H9 (cell line): ENCODE data around the gene XPO1. TPM values are rescaled to one million over a fixed set of nuclear protein-coding genes. Genes with fewer than 3 reads are reported as not detected.

Experiments
- DNase-seq: peaks from one replicate; pipeline ENCODE4 v3.0.0-alpha.2; 2017
- H2AFZ ChIP-seq: one replicate; pipeline ENCODE4 v1.6.1; 2013; ENCODE audit warnings: mild to moderate bottlenecking, low read length, control low read depth, moderate library complexity
- H2AK5ac ChIP-seq: 2 replicates; pipeline ENCODE4 v1.6.1; 2013; ENCODE audit warnings: low read length, control low read depth, mixed read lengths; ENCODE audit not compliant: insufficient read length
- H2BK120ac ChIP-seq: one replicate; pipeline ENCODE4 v1.6.1; 2013; ENCODE audit warnings: low read depth, mild to moderate bottlenecking, low read length, control low read depth, inconsistent platforms; ENCODE audit not compliant: poor library complexity, severe bottlenecking
- H2BK12ac ChIP-seq: 2 replicates; pipeline ENCODE4 v1.6.1; 2013; ENCODE audit warnings: low read length, control low read depth, mixed read lengths, low read depth; ENCODE audit not compliant: insufficient read length
- H2BK15ac ChIP-seq: 2 replicates; pipeline ENCODE4 v1.6.1; 2013; ENCODE audit warnings: low read depth, low read length, control low read depth
- H2BK20ac ChIP-seq: one replicate; pipeline ENCODE4 v1.6.1; 2013; ENCODE audit warnings: low read depth, mild to moderate bottlenecking, low read length, control low read depth, inconsistent platforms; ENCODE audit not compliant: poor library complexity, severe bottlenecking
- H2BK5ac ChIP-seq: 2 replicates; pipeline ENCODE4 v1.6.1; 2013; ENCODE audit warnings: low read length, control low read depth, mixed read lengths; ENCODE audit not compliant: insufficient read length
- H3K14ac ChIP-seq: 2 replicates; pipeline ENCODE4 v1.6.1; 2013; ENCODE audit warnings: low read length, control low read depth; ENCODE audit not compliant: insufficient read depth
- H3K18ac ChIP-seq: 2 replicates; pipeline ENCODE4 v1.6.1; 2013; ENCODE audit warnings: low read depth, mild to moderate bottlenecking, mixed read lengths, low read length, control low read depth; ENCODE audit not compliant: insufficient read length
- H3K23ac ChIP-seq: 2 replicates; pipeline ENCODE4 v1.6.1; 2013; ENCODE audit warnings: low read length, control low read depth, mixed read lengths, low read depth; ENCODE audit not compliant: insufficient read length
- H3K23me2 ChIP-seq: 2 replicates; pipeline ENCODE4 v1.6.1; 2013; ENCODE audit warnings: low read depth, mild to moderate bottlenecking, mixed read lengths, low read length, control low read depth; ENCODE audit not compliant: insufficient read length, poor library complexity, severe bottlenecking
- H3K27ac ChIP-seq: 2 replicates; pipeline ENCODE4 v1.5.1; 2013; ENCODE audit warnings: low read length, control low read depth, mixed read lengths, low read depth; ENCODE audit not compliant: insufficient read length
- H3K27me3 ChIP-seq: 2 replicates; pipeline ENCODE4 v1.6.1; 2013; ENCODE audit warnings: low read length, control low read depth, inconsistent platforms; ENCODE audit not compliant: insufficient read depth
- H3K4ac ChIP-seq: 2 replicates; pipeline ENCODE4 v1.6.1; 2013; ENCODE audit warnings: low read depth, mild to moderate bottlenecking, control low read depth, inconsistent platforms, low read length, moderate library complexity
- H3K4me1 ChIP-seq: 2 replicates; pipeline ENCODE4 v1.6.1; 2013; ENCODE audit warnings: low read length, control low read depth, inconsistent platforms; ENCODE audit not compliant: insufficient read depth
- H3K4me2 ChIP-seq: 2 replicates; pipeline ENCODE4 v1.6.1; 2013; ENCODE audit warnings: low read length, control low read depth, mixed read lengths; ENCODE audit not compliant: insufficient read length, insufficient read depth
- H3K56ac ChIP-seq: 2 replicates; pipeline ENCODE4 v1.6.1; 2013; ENCODE audit warnings: low read depth, mild to moderate bottlenecking, mixed read lengths, low read length, control low read depth; ENCODE audit not compliant: insufficient read length
- H3K79me1 ChIP-seq: 2 replicates; pipeline ENCODE4 v1.6.1; 2013; ENCODE audit warnings: low read depth, mild to moderate bottlenecking, moderate library complexity, low read length, control low read depth, inconsistent platforms; ENCODE audit not compliant: insufficient read depth, poor library complexity, severe bottlenecking
- H3K79me2 ChIP-seq: 2 replicates; pipeline ENCODE4 v1.6.1; 2013; ENCODE audit warnings: low read length, control low read depth, inconsistent platforms; ENCODE audit not compliant: insufficient read depth
- H3K9ac ChIP-seq: 2 replicates; pipeline ENCODE4 v1.6.1; 2013; ENCODE audit warnings: low read length, control low read depth, mixed read lengths; ENCODE audit not compliant: insufficient read length; ENCODE audit errors: extremely low read depth
- H3K9me3 ChIP-seq: one replicate; pipeline ENCODE4 v1.6.1; 2013; ENCODE audit warnings: low read depth, low read length, inconsistent platforms; ENCODE audit not compliant: control insufficient read depth
- H3T11ph ChIP-seq: one replicate; pipeline ENCODE4 v1.6.1; 2013; ENCODE audit warnings: mild to moderate bottlenecking, low read length, control low read depth, inconsistent platforms
- H4K20me1 ChIP-seq: one replicate; pipeline ENCODE4 v1.6.1; 2013; ENCODE audit not compliant: control insufficient read depth, insufficient read length, insufficient read depth
- H4K5ac ChIP-seq: 2 replicates; pipeline ENCODE4 v1.6.1; 2013; ENCODE audit warnings: low read depth, mild to moderate bottlenecking, mixed read lengths, low read length, control low read depth; ENCODE audit not compliant: insufficient read length
- H4K8ac ChIP-seq: replicated peaks from 2 replicates; pipeline ENCODE4 v1.6.1; 2013; ENCODE audit warnings: low read length, control low read depth, mixed read lengths, low read depth; ENCODE audit not compliant: insufficient read length
- H4K91ac ChIP-seq: 2 replicates; pipeline ENCODE4 v1.6.1; 2013; ENCODE audit warnings: low read depth, mild to moderate bottlenecking, moderate library complexity, mixed read lengths, low read length, control low read depth; ENCODE audit not compliant: insufficient read length
- H3K27ac Mint-ChIP-seq, 3 experiments: 2 replicates in 2 of 3; 3 replicates in 1 of 3; pipeline ENCODE4 v1.8.0; 2020 to 2021; ENCODE audit warnings: mixed read lengths in 3 of 3, mild to moderate bottlenecking in 1 of 3, moderate library complexity in 1 of 3
- H3K27me3 Mint-ChIP-seq: 2 replicates; pipeline ENCODE4 v1.8.0; 2021; ENCODE audit warnings: low read depth, mild to moderate bottlenecking, moderate library complexity, mixed read lengths
- H3K36me3 Mint-ChIP-seq, 3 experiments: 2 replicates in 2 of 3; 3 replicates in 1 of 3; pipeline ENCODE4 v1.8.0; 2020 to 2021; ENCODE audit warnings: low read depth in 3 of 3, mixed read lengths in 3 of 3; ENCODE audit not compliant: insufficient read depth in 1 of 3
- H3K4me1 Mint-ChIP-seq, 2 experiments: 2 replicates each; pipeline ENCODE4 v1.8.0; 2020; ENCODE audit warnings: mixed read lengths in 2 of 2
- H3K4me3 Mint-ChIP-seq, 2 experiments: 2 replicates in 1 of 2; 3 replicates in 1 of 2; pipeline ENCODE4 v1.8.0; 2020 to 2021; ENCODE audit warnings: mild to moderate bottlenecking in 2 of 2, mixed read lengths in 2 of 2, moderate library complexity in 1 of 2
- H3K9me3 Mint-ChIP-seq, 2 experiments: 2 replicates in 1 of 2; 3 replicates in 1 of 2; pipeline ENCODE4 v1.8.0; 2020; ENCODE audit warnings: mild to moderate bottlenecking in 2 of 2, mixed read lengths in 2 of 2, moderate library complexity in 1 of 2
- CTCF ChIP-seq: fragments of 200-600 bp; sonication (generic); conservative IDR thresholded peaks from 3 replicates; pipeline ENCODE4 v1.8.0; 2021; ENCODE audit warnings: antibody characterized with exemption, mild to moderate bottlenecking
- WGBS: extraction: QIAGEN DNeasy Blood & Tissue Kit; methylation state at CpG from one replicate; pipeline ENCODE4 v1.1.7; 2013; ENCODE audit warnings: missing lambda C conversion rate, low lambda C conversion rate, mixed read lengths; ENCODE audit not compliant: insufficient read length; ENCODE audit errors: extremely low coverage; 5-methylcytosine and 5-hydroxymethylcytosine counted together
- total RNA-seq: library from RNA; stranded (reverse); gene quantifications from 2 replicates; pipeline ENCODE4 v1.2.1, GENCODE V29; 2021

Gene XPO1
- total RNA-seq, 1 experiment from 2014 or later: 320 TPM

- Mint-ChIP-seq H3K4me1 (peaks cover 21 to 23% of the 10 kb centered on the region in 2 experiments), H3K27me3 (no peaks in the 10 kb centered on the region; the same call in 1 of the 2 replicates), H3K9me3 (no peaks in the 10 kb centered on the region; a peak in 2 of 5 replicates), H3K27ac (peak overlapping the region; percentile 96 to 97 (median 97)), H3K4me3 (peak overlapping the region; percentile 85 to 98), H3K36me3 (peaks cover 6 to 31% (median 30%) of the 10 kb centered on the region in 3 experiments)
- Histone ChIP-seq H2BK120ac (no peak overlapping the region), H4K91ac (no peak overlapping the region), H4K8ac (no peak overlapping the region), H3K9ac (peak overlapping the region; percentile 86), H3K56ac (no peak overlapping the region), H3K4me2 (peak overlapping the region; percentile 99), H2BK15ac (no peak overlapping the region), H4K5ac (no peak overlapping the region), H3T11ph (no peak overlapping the region), H2BK12ac (no peak overlapping the region), H3K23me2 (peaks cover 7% of the 10 kb centered on the region), H3K27me3 (no peaks in the 10 kb centered on the region), H4K20me1 (no peaks in the 10 kb centered on the region), H3K4me1 (no peaks in the 10 kb centered on the region), H2AFZ (no peak overlapping the region), H3K27ac (peak overlapping the region; percentile 53), H3K79me1 (peaks cover 2% of the 10 kb centered on the region), H3K9me3 (no peaks in the 10 kb centered on the region), H3K18ac (no peak overlapping the region), H2BK20ac (no peak overlapping the region), H2BK5ac (no peak overlapping the region), H3K23ac (no peak overlapping the region), H3K14ac (peak overlapping the region; percentile 64; the same call in 1 of the 2 replicates), H2AK5ac (no peak overlapping the region), H3K79me2 (peaks cover 28% of the 10 kb centered on the region; the same call in 1 of the 2 replicates), H3K4ac (no peak overlapping the region)
- no peak for DNase-seq
- no peak for TF ChIP-seq CTCF
- WGBS: no CpG with 5 or more reads among the region's 19 CpGs
Measured at GRCh38 chr2:61471905-61472805, 66.0 kb downstream of the XPO1 start.
